Esophagus muscularis mucosa (tissue), 4 donors: Measurements from ENCODE around the gene GSE1. TPM values are rescaled to one million over a fixed set of nuclear protein-coding genes. Genes with fewer than 3 reads are reported as not detected.

Experiments used
- DNase-seq: peaks from one replicate; pipeline ENCODE4 v3.0.0-alpha.2; 2017; ENCODE audit errors: extremely low spot score
- H3K27ac ChIP-seq, 4 donors: fragments of 200-600 bp; sonication (generic); replicated peaks in 1 of 4; 1 replicate in 3 of 4; 2 replicates in 1 of 4; pipeline ENCODE4 v1.5.1; 2016 to 2019; ENCODE audit warnings: mild to moderate bottlenecking in 1 of 4
- H3K27me3 ChIP-seq, 4 donors: fragments of 200-600 bp; sonication (generic); one replicate each; pipeline versions ENCODE4 v1.5.1 to v1.6.0; 2016 to 2019
- H3K36me3 ChIP-seq, 4 donors: fragments of 200-600 bp; sonication (generic); one replicate each; pipeline ENCODE4 v1.5.1; 2016 to 2019
- H3K4me1 ChIP-seq, 4 donors: fragments of 200-600 bp; sonication (generic); one replicate each; pipeline ENCODE4 v1.5.1; 2016 to 2019
- H3K4me3 ChIP-seq, 4 donors: fragments of 200-600 bp; sonication (generic); 1 replicate in 2 of 4; 2 replicates in 2 of 4; pipeline ENCODE4 v1.5.1; 2016 to 2019; ENCODE audit warnings: mild to moderate bottlenecking in 4 of 4, moderate library complexity in 1 of 4
- H3K9me3 ChIP-seq, 4 donors: fragments of 200-600 bp; sonication (generic); 1 replicate in 3 of 4; 2 replicates in 1 of 4; pipeline ENCODE4 v1.5.1; 2016 to 2019
- CTCF ChIP-seq, 3 experiments: fragments of 200-600 bp in 2 of 3; fragments of 450-650 bp in 1 of 3; sonication (generic) in 2 of 3; IDR thresholded peaks; one replicate each; pipeline ENCODE4 v1.5.1; 2017 to 2019; ENCODE audit warnings: antibody characterized with exemption in 3 of 3, mild to moderate bottlenecking in 2 of 3, moderate library complexity in 1 of 3
- EP300 ChIP-seq: sonication (generic); formaldehyde crosslinking; IDR thresholded peaks from one replicate; pipeline ENCODE4 v1.6.1; 2017; ENCODE audit warnings: antibody characterized with exemption
- POLR2A ChIP-seq: fragments of 450-650 bp; IDR thresholded peaks from one replicate; pipeline ENCODE4 v1.6.1; 2017; ENCODE audit warnings: antibody characterized with exemption, moderate library complexity, mild to moderate bottlenecking, low read depth
- POLR2AphosphoS5 ChIP-seq, 2 donors: sonication (generic); formaldehyde crosslinking; IDR thresholded peaks; one replicate each; pipeline ENCODE4 v1.6.1; 2017; ENCODE audit warnings: antibody characterized with exemption in 2 of 2
- WGBS: methylation state at CpG from one replicate; pipeline ENCODE4 v1.1.5; 2018; 5-methylcytosine and 5-hydroxymethylcytosine counted together
- intact Hi-C: fragments of 100-400 bp; cut with DNase I; formaldehyde crosslinking; loops from one replicate; pipeline ENCODE4 v1.15.1; 2023
- total RNA-seq, 4 donors: library from RNA; depleted of rRNA; stranded (reverse); fragments of >200 nt; gene quantifications; one replicate each; pipeline versions ENCODE4 v1.1.0 to v1.2.1, GENCODE V29; 2016

GSE1 gene
- total RNA-seq, 4 donors from 2014 or later: 45.4 to 79.4 (median 49.5) TPM

- DNase-seq: no peak
- intact Hi-C loops: no loop called here
- Histone ChIP-seq H3K27me3 (no peaks in the 10 kb centered on the region), H3K36me3 (peaks cover 0 to 13% (median 1%) of the 10 kb centered on the region in 4 donors), H3K4me3 (no peak overlapping the region), H3K27ac (no peak overlapping the region), H3K4me1 (no peaks in the 10 kb centered on the region), H3K9me3 (no peaks in the 10 kb centered on the region)
- no peak for TF ChIP-seq POLR2AphosphoS5 (IDR thresholded peaks at IDR 0.05)
- no peak for TF ChIP-seq POLR2A
- TF ChIP-seq EP300: no peak
- TF ChIP-seq CTCF (IDR thresholded peaks at IDR 0.05): no peak
- 86% methylated on average over 8 of the region's 9 CpGs for WGBS
Measured at GRCh38 chr16:85682516-85682915, 69.4 kb downstream of the GSE1 start.

- intact Hi-C loops: no loop called here
Measured at GRCh38 chr16:85683363-85683762, 70.2 kb downstream of the GSE1 start.

DNA sequence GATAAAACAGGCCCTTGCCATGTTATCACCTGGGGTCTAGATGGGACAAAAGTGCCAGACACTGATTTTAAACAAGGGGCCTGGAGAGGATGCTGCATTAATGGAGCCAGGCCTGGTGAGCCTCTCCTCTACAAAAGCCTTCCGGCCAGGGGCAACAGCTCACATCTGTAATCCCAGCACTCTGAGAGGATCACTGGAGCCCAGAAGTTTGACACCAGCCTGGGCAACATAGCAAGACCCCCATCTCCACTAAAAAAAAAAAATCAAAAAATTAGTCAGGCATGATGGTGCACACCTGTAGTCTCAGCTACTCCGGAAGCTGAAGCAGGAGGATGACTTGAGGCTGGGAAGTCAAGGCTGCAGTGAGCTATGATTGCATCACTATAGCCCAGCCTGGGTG is 72.1 kb downstream of the GSE1 start:
- H3K4me3 ChIP-seq: no peak overlapping the region
- peaks cover 13 to 20% (median 17%) of the 10 kb centered on the region in 4 donors for H3K4me1 ChIP-seq
- no peak for DNase-seq
- no peak overlapping the region for H3K27ac ChIP-seq
- no peaks in the 10 kb centered on the region for H3K9me3 ChIP-seq
- no peaks in the 10 kb centered on the region for H3K36me3 ChIP-seq
- no peak for TF ChIP-seq EP300
- no peak for TF ChIP-seq POLR2A
- no peak for TF ChIP-seq POLR2AphosphoS5 (IDR thresholded peaks at IDR 0.05)
- TF ChIP-seq CTCF (IDR thresholded peaks at IDR 0.05): no peak
- 92% methylated on average over 2 of the region's 2 CpGs for WGBS
- peaks cover 0 to 6% (median 0%) of the 10 kb centered on the region in 4 donors for H3K27me3 ChIP-seq
- intact Hi-C loops: no loop called here

More at GRCh38 chr16:85683363-85683762, 70.2 kb downstream of the GSE1 start:
- Histone ChIP-seq H3K4me3 (no peak overlapping the region), H3K27me3 (no peaks in the 10 kb centered on the region), H3K27ac (no peak overlapping the region), H3K4me1 (peaks cover 4 to 8% (median 6%) of the 10 kb centered on the region in 4 donors), H3K9me3 (no peaks in the 10 kb centered on the region), H3K36me3 (peaks cover 0 to 6% (median under 1%) of the 10 kb centered on the region in 4 donors)
- no peak for DNase-seq
- TF ChIP-seq CTCF (IDR thresholded peaks at IDR 0.05) (no peak), POLR2AphosphoS5 (IDR thresholded peaks at IDR 0.05) (no peak), EP300 (no peak), POLR2A (no peak)

DNA sequence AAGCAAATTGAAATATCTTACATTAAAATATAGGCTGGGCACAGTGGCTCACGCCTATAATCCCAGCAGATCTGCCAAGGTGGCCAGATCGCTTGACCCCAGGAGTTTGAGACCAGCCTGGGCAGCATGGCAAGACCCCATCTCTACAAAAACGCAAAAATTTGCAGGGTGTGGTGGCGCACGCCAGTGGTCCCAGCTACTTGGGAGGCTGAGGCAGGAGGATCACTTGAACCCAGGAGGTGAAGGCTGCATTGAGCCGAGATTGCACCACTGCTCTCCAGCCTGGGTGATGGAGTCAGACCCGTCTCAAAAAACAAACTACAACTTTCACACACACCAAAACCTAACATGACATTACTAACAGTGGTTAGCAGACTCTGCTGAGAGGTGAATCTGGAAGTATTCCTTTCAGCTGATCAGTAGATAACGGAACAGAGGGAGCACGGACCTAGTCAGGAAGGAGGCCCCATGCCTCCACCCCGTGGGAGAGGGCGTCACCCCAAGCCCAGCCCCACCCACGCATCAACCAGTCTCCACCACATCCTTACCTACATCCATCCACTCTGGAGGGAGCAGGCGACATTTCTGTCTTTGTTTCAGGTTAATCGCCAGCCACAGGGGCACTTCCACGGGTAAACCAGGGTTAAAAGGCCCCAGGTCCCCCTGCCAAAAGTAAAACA is 73.9 kb downstream of the GSE1 start:
- Histone ChIP-seq H3K36me3 (no peaks in the 10 kb centered on the region), H3K9me3 (no peaks in the 10 kb centered on the region), H3K27me3 (peaks cover 0 to 12% (median 0%) of the 10 kb centered on the region in 4 donors), H3K4me3 (no peak overlapping the region), H3K4me1 (peaks cover 13 to 20% (median 17%) of the 10 kb centered on the region in 4 donors), H3K27ac (no peak overlapping the region)
- no peak for TF ChIP-seq POLR2AphosphoS5 (IDR thresholded peaks at IDR 0.05)
- no peak for TF ChIP-seq EP300
- no peak for TF ChIP-seq POLR2A
- TF ChIP-seq CTCF (IDR thresholded peaks at IDR 0.05): no peak
- intact Hi-C loops: no loop called here
- DNase-seq: no peak
- 81% methylated on average over 14 of the region's 15 CpGs for WGBS
